Vagina (tissue), 2 donors: Measurements from ENCODE around the gene RFTN1. TPM values are rescaled to one million over a fixed set of nuclear protein-coding genes. Genes with fewer than 3 reads are reported as not detected.
A peak's percentile ranks its signal among the peaks of the same experiment; 100 is the strongest.

Source experiments
- DNase-seq, 2 donors: peaks; one replicate each; pipeline ENCODE4 v3.0.0-alpha.2; 2017; ENCODE audit errors: extremely low spot score in 2 of 2
- H3K27ac ChIP-seq: fragments of 200-600 bp; sonication (generic); one replicate; pipeline ENCODE4 v1.5.1; 2019
- H3K27me3 ChIP-seq: fragments of 200-600 bp; sonication (generic); one replicate; pipeline ENCODE4 v1.5.1; 2019
- H3K36me3 ChIP-seq, 2 donors: fragments of 200-600 bp; sonication (generic); one replicate each; pipeline ENCODE4 v1.5.1; 2017 to 2019
- H3K4me1 ChIP-seq: fragments of 200-600 bp; sonication (generic); one replicate; pipeline ENCODE4 v1.5.1; 2019
- H3K4me3 ChIP-seq, 2 donors: fragments of 200-600 bp; sonication (generic); 1 replicate in 1 of 2; 2 replicates in 1 of 2; pipeline ENCODE4 v1.5.1; 2016 to 2019
- H3K9me3 ChIP-seq: fragments of 200-600 bp; sonication (generic); one replicate; pipeline ENCODE4 v1.5.1; 2019
- CTCF ChIP-seq, 3 experiments: fragments of 450-650 bp in 2 of 3; fragments of 200-600 bp in 1 of 3; sonication (generic) in 1 of 3; IDR thresholded peaks; one replicate each; pipeline ENCODE4 v1.5.1; 2017 to 2019; ENCODE audit warnings: antibody characterized with exemption in 3 of 3, mild to moderate bottlenecking in 2 of 3, moderate library complexity in 2 of 3
- POLR2A ChIP-seq, 2 donors: fragments of 450-650 bp; IDR thresholded peaks; one replicate each; pipeline ENCODE4 v1.6.1; 2017; ENCODE audit warnings: antibody characterized with exemption in 2 of 2, mild to moderate bottlenecking in 2 of 2, moderate library complexity in 2 of 2
- POLR2AphosphoS5 ChIP-seq, 2 donors: sonication (generic); formaldehyde crosslinking; IDR thresholded peaks; one replicate each; pipeline ENCODE4 v1.9.0; 2017; ENCODE audit warnings: antibody characterized with exemption in 2 of 2, mild to moderate bottlenecking in 2 of 2, low read depth in 1 of 2; ENCODE audit not compliant: insufficient read depth in 1 of 2
- intact Hi-C: fragments of 100-400 bp; cut with DNase I; formaldehyde crosslinking; loops from one replicate; pipeline ENCODE4 v1.15.1; 2023
- total RNA-seq: library from RNA; depleted of rRNA; stranded (reverse); fragments of >200 nt; gene quantifications from one replicate; pipeline ENCODE4 v1.2.3, GENCODE V29; 2016

RFTN1 gene
- total RNA-seq, 1 donor from 2014 or later: 47.4 TPM

GRCh38 chr3:16303037-16303575 is 210.4 kb downstream of the RFTN1 start:
- H3K4me3 ChIP-seq: no peak overlapping the region
- peaks cover 0 to 13% of the 10 kb centered on the region in 2 donors for H3K36me3 ChIP-seq
- TF ChIP-seq CTCF (IDR thresholded peaks at IDR 0.05) (no peak), POLR2A (IDR thresholded peaks at IDR 0.05) (no peak), POLR2AphosphoS5 (IDR thresholded peaks at IDR 0.05; ENCODE audit: insufficient read depth in 1 of 2, low read depth in 1 of 2) (no peak)
- H3K27ac ChIP-seq: no peak overlapping the region
- intact Hi-C loops: no loop called here
- H3K9me3 ChIP-seq: no peaks in the 10 kb centered on the region
- no peaks in the 10 kb centered on the region for H3K4me1 ChIP-seq
- no peaks in the 10 kb centered on the region for H3K27me3 ChIP-seq
- no peak for DNase-seq

GRCh38 chr3:16302082-16302631 is 211.3 kb downstream of the RFTN1 start:
- TF ChIP-seq CTCF (IDR thresholded peaks at IDR 0.05): no peak
- TF ChIP-seq POLR2AphosphoS5 (IDR thresholded peaks at IDR 0.05; ENCODE audit: insufficient read depth in 1 of 2, low read depth in 1 of 2): no peak
- TF ChIP-seq POLR2A (IDR thresholded peaks at IDR 0.05): no peak
- no peak overlapping the region for H3K27ac ChIP-seq
- DNase-seq: no peak
- no peaks in the 10 kb centered on the region for H3K4me1 ChIP-seq
- H3K9me3 ChIP-seq: no peaks in the 10 kb centered on the region
- H3K4me3 ChIP-seq: no peak overlapping the region
- H3K36me3 ChIP-seq: peaks cover 0 to 15% of the 10 kb centered on the region in 2 donors
- intact Hi-C loops: no loop called here
- H3K27me3 ChIP-seq: no peaks in the 10 kb centered on the region

GRCh38 chr3:16301507-16301906 is 212.0 kb downstream of the RFTN1 start:
- intact Hi-C loops: no loop called here
- H3K36me3 ChIP-seq: peaks cover 0 to 18% of the 10 kb centered on the region in 2 donors
- TF ChIP-seq CTCF (IDR thresholded peaks at IDR 0.05) (no peak), POLR2AphosphoS5 (IDR thresholded peaks at IDR 0.05; ENCODE audit: insufficient read depth in 1 of 2, low read depth in 1 of 2) (no peak), POLR2A (IDR thresholded peaks at IDR 0.05) (no peak)
- no peaks in the 10 kb centered on the region for H3K9me3 ChIP-seq
- no peak overlapping the region for H3K27ac ChIP-seq
- no peak overlapping the region for H3K4me3 ChIP-seq
- H3K27me3 ChIP-seq: no peaks in the 10 kb centered on the region
- DNase-seq: no peak
- no peaks in the 10 kb centered on the region for H3K4me1 ChIP-seq

- Histone ChIP-seq H3K27me3 (no peaks in the 10 kb centered on the region), H3K4me3 (no peak overlapping the region), H3K4me1 (no peaks in the 10 kb centered on the region), H3K9me3 (no peaks in the 10 kb centered on the region), H3K36me3 (peaks cover 0 to 18% of the 10 kb centered on the region in 2 donors), H3K27ac (no peak overlapping the region)
- peak in 1 of 2 donors; percentile 4 for TF ChIP-seq POLR2AphosphoS5 (IDR thresholded peaks at IDR 0.05; ENCODE audit: insufficient read depth in 1 of 2, low read depth in 1 of 2)
- TF ChIP-seq POLR2A (IDR thresholded peaks at IDR 0.05): no peak
- DNase-seq: no peak
- intact Hi-C loops: no loop called here
Observed at GRCh38 chr3:16300881-16301359, 212.6 kb downstream of the RFTN1 start.

- no peaks in the 10 kb centered on the region for H3K9me3 ChIP-seq
- no peaks in the 10 kb centered on the region for H3K4me1 ChIP-seq
- H3K36me3 ChIP-seq: peaks cover 0 to 18% of the 10 kb centered on the region in 2 donors
- no peak overlapping the region for H3K27ac ChIP-seq
- intact Hi-C loops: no loop called here
- TF ChIP-seq CTCF (IDR thresholded peaks at IDR 0.05): no peak
- TF ChIP-seq POLR2A (IDR thresholded peaks at IDR 0.05): no peak
- no peak for TF ChIP-seq POLR2AphosphoS5 (IDR thresholded peaks at IDR 0.05; ENCODE audit: insufficient read depth in 1 of 2, low read depth in 1 of 2)
- H3K4me3 ChIP-seq: no peak overlapping the region
- no peak for DNase-seq
- no peaks in the 10 kb centered on the region for H3K27me3 ChIP-seq
Observed at GRCh38 chr3:16300307-16300706, 213.2 kb downstream of the RFTN1 start.
